Adrenal gland (tissue), 12 donors: ENCODE data around the gene KIRREL2. TPM values are rescaled to one million over a fixed set of nuclear protein-coding genes. Genes with fewer than 3 reads are reported as not detected.

Experiments
- DNase-seq, 7 donors: peaks; one replicate each; pipeline ENCODE4 v3.0.0-alpha.2; 2019 to 2020
- H3K27ac ChIP-seq, 5 donors: fragments of 200-600 bp; sonication (generic) in 4 of 5; 1 replicate in 3 of 5; 2 replicates in 2 of 5; pipeline versions ENCODE4 v1.5.1 to v1.8.0; 2016 to 2020; ENCODE audit warnings: mild to moderate bottlenecking in 1 of 5
- H3K27me3 ChIP-seq: fragments of 200-600 bp; 2 replicates; pipeline ENCODE4 v1.8.0; 2021
- H3K36me3 ChIP-seq, 2 donors: fragments of 200-600 bp; replicated peaks in 1 of 2; 1 replicate in 1 of 2; 2 replicates in 1 of 2; pipeline versions ENCODE4 v1.5.1 to v1.8.0; 2018 to 2022
- H3K4me1 ChIP-seq, 2 donors: fragments of 200-600 bp; replicated peaks in 1 of 2; 1 replicate in 1 of 2; 2 replicates in 1 of 2; pipeline versions ENCODE4 v1.5.1 to v1.8.0; 2018 to 2021
- H3K4me3 ChIP-seq, 4 donors: fragments of 200-600 bp; sonication (generic) in 3 of 4; one replicate each; pipeline ENCODE4 v1.5.1; 2016 to 2018
- H3K9me3 ChIP-seq, 3 donors: fragments of 200-600 bp; sonication (generic) in 1 of 3; replicated peaks in 1 of 3; 1 replicate in 2 of 3; 2 replicates in 1 of 3; pipeline versions ENCODE4 v1.5.1 to v1.8.0; 2016 to 2021
- POLR2A ChIP-seq, 2 donors: fragments of 450-650 bp; IDR thresholded peaks; one replicate each; pipeline ENCODE4 v1.6.1; 2017; ENCODE audit warnings: antibody characterized with exemption in 2 of 2, mild to moderate bottlenecking in 2 of 2, moderate library complexity in 1 of 2
- WGBS, 4 donors: extraction: QIAGEN DNeasy Blood & Tissue Kit in 2 of 4; methylation state at CpG; one replicate each; pipeline versions ENCODE4 v1.1.5 to v1.1.7; 2013 to 2017; 5-methylcytosine and 5-hydroxymethylcytosine counted together
- intact Hi-C, 2 donors: fragments of 100-400 bp; cut with DNase I; formaldehyde crosslinking; loops; one replicate each; pipeline versions ENCODE4 v1.14.1 to v1.15.0; 2022 to 2023
- polyA plus RNA-seq, 3 donors: library from polyadenylated mRNA; stranded (reverse); fragments of 200-250 nt in 2 of 3; fragments of 350-450 nt in 1 of 3; fragmentation: Illumina TruSeq in 1 of 3; extraction: RNeasy Lipid Tissue Mini Kit (QIAGEN cat#74804) in 1 of 3; gene quantifications; one replicate each; pipeline ENCODE4 v1.2.3, GENCODE V29; 2013 to 2014
- total RNA-seq, 9 donors: library from RNA; depleted of rRNA in 4 of 9; stranded (reverse); fragments of >200 nt in 4 of 9; fragments of 120-200 nt in 1 of 9; fragmentation: NEBNext Ultra II Directional in 1 of 9; extraction: Animal tissue kit (Norgen Biotek cat#: 25700) in 1 of 9; gene quantifications; one replicate each; pipeline versions ENCODE4 v1.1.0 to v1.2.4, GENCODE V29; 2013 to 2023
- TF ChIP-seq, protein P1 (sequence below), 6 experiments: fragments of 450-650 bp in 4 of 6; fragments of 200-600 bp in 2 of 6; sonication (generic) in 1 of 6; IDR thresholded peaks; 1 replicate in 5 of 6; 2 replicates in 1 of 6; pipeline versions ENCODE4 v1.5.1 to v1.8.0; 2016 to 2021; ENCODE audit warnings: antibody characterized with exemption in 6 of 6, mild to moderate bottlenecking in 2 of 6, moderate library complexity in 1 of 6
- donor health status: healthy with polysubstance abuse.
- donor health status: Bipolar disorder and iron deficiency.
- donor health status: DM: yes; HTN: yes; CAD: no.
- donor health status: DM: no; HTN: no; CAD: no.
- donor health status: DM: no; HTN: no; CAD: no.
- donor health status: DM: yes; HTN: yes; CAD: no.

KIRREL2 gene
- total and polyA plus RNA-seq, 12 donors, result 0.03 to 0.32 (median 0.14) TPM; not detected in 5

DNA sequence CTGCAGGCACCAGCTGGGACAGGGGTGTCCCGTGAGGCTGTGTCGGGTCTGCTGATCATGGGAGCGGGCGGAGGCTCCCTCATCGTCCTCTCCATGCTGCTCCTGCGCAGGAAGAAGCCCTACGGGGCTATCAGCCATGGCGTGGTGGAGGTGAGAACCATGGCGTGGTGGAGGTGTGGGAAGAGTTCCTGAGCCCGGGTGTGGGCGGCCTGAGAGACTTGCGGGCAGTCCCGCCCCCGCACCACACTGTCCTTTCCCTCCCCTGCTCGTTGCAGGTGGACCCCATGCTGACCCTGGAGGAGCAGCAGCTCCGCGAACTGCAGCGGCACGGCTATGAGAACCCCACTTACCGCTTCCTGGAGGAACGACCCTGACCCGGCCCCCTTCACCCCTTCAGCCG lies 22.4 kb downstream of the KIRREL2 start:
- H3K4me3 ChIP-seq, result no peak overlapping the region
- TF ChIP-seq POLR2A (IDR thresholded peaks at IDR 0.05), result no peak
- TF ChIP-seq, protein P1, sequence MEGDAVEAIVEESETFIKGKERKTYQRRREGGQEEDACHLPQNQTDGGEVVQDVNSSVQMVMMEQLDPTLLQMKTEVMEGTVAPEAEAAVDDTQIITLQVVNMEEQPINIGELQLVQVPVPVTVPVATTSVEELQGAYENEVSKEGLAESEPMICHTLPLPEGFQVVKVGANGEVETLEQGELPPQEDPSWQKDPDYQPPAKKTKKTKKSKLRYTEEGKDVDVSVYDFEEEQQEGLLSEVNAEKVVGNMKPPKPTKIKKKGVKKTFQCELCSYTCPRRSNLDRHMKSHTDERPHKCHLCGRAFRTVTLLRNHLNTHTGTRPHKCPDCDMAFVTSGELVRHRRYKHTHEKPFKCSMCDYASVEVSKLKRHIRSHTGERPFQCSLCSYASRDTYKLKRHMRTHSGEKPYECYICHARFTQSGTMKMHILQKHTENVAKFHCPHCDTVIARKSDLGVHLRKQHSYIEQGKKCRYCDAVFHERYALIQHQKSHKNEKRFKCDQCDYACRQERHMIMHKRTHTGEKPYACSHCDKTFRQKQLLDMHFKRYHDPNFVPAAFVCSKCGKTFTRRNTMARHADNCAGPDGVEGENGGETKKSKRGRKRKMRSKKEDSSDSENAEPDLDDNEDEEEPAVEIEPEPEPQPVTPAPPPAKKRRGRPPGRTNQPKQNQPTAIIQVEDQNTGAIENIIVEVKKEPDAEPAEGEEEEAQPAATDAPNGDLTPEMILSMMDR (IDR thresholded peaks at IDR 0.05), result no peak
- no peaks in the 10 kb centered on the region for H3K4me1 ChIP-seq
- H3K9me3 ChIP-seq, result no peaks in the 10 kb centered on the region
- no peaks in the 10 kb centered on the region for H3K27me3 ChIP-seq
- WGBS, 4 donors, result 20 to 43% (median 34%) methylated on average over 6 to 23 of the region's 23 CpGs
- no peaks in the 10 kb centered on the region for H3K36me3 ChIP-seq
- intact Hi-C loops, result no loop called here
- H3K27ac ChIP-seq, result no peak overlapping the region
- no peak for DNase-seq

GRCh38 chr19:35879770-35880317 lies 23.1 kb downstream of the KIRREL2 start:
- Histone ChIP-seq H3K9me3 (no peaks in the 10 kb centered on the region), H3K27ac (no peak overlapping the region), H3K4me3 (no peak overlapping the region), H3K27me3 (no peaks in the 10 kb centered on the region), H3K36me3 (no peaks in the 10 kb centered on the region), H3K4me1 (no peaks in the 10 kb centered on the region)
- WGBS, 4 donors, result 3 to 8% (median 4%) methylated on average over 11 to 28 of the region's 28 CpGs
- intact Hi-C loops, result no loop called here
- TF ChIP-seq, protein P1 (IDR thresholded peaks at IDR 0.05), result no peak
- TF ChIP-seq POLR2A (IDR thresholded peaks at IDR 0.05), result no peak
- peak; percentile 91 to 96 (median 95) for DNase-seq

DNA sequence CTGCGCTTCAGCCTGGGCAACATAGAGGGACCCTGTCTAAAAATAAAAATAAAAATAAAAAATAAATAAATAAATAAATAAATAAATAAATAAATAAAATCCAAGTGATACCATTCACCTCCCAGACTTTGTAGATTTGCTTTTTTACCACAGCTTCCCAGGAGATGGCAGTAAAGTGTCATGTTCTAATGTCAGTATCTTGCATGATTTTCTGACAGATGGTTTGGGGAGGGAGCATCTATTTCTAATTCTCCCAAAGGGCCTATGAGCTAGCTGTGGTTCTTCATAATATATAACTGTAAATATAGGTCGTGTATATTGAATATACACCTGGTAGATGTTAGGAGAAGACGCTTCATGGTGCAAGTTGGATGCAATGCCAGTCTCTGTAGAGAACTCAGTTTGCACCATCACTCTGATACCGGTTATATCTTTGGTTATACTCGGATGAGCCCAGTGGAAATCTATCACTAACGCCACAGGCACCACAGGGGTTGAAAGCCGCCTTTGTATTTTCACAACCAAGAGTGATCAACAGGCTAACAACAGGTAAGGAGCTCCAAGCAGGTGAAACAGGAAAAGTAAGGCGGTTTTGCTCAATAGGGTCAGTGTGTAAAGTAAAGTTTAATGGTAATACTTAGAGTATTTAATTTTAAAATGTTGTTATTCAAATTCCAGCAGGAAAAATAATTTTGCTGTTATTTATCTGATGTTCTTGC lies 25.6 kb downstream of the KIRREL2 start:
- 21 to 27% (median 24%) methylated on average over 8 of the region's 8 CpGs for WGBS, 4 donors
- intact Hi-C loops, result loop anchor here in 1 of 2 donors (2.0 kb wide), 1 partner anchor 51 kb away; no protein-coding TSS in a partner anchor
- DNase-seq, result peak in 6 of 7 donors; percentile 48 to 70 (median 61)
- H3K27ac ChIP-seq, result no peak overlapping the region
- no peaks in the 10 kb centered on the region for H3K27me3 ChIP-seq
- TF ChIP-seq POLR2A (IDR thresholded peaks at IDR 0.05), result no peak
- TF ChIP-seq, protein P1 (IDR thresholded peaks at IDR 0.05), result peak; percentile 31 to 87 (median 64)
- no peaks in the 10 kb centered on the region for H3K9me3 ChIP-seq
- H3K36me3 ChIP-seq, result peaks cover 0 to 3% of the 10 kb centered on the region in 2 donors
- H3K4me1 ChIP-seq, result no peaks in the 10 kb centered on the region
- no peak overlapping the region for H3K4me3 ChIP-seq

GRCh38 chr19:35883882-35884281 lies 27.2 kb downstream of the KIRREL2 start:
- H3K36me3 ChIP-seq, result peaks cover 0 to 19% of the 10 kb centered on the region in 2 donors
- TF ChIP-seq, protein P1 (IDR thresholded peaks at IDR 0.05), result no peak
- TF ChIP-seq POLR2A (IDR thresholded peaks at IDR 0.05), result no peak
- no peaks in the 10 kb centered on the region for H3K4me1 ChIP-seq
- H3K27me3 ChIP-seq, result no peaks in the 10 kb centered on the region
- H3K9me3 ChIP-seq, result no peaks in the 10 kb centered on the region
- H3K27ac ChIP-seq, result no peak overlapping the region
- H3K4me3 ChIP-seq, result no peak overlapping the region
- intact Hi-C loops, result loop anchor here in 1 of 2 donors (2.0 kb wide), 1 partner anchor 49 kb away; no protein-coding TSS in a partner anchor
- WGBS, 4 donors, result 52 to 66% (median 60%) methylated on average over 2 of the region's 2 CpGs
- no peak for DNase-seq
